Measurements from ENCODE around the gene AMER1. TPM values are rescaled to one million over a fixed set of nuclear protein-coding genes. Genes with fewer than 3 reads are reported as not detected.
A peak's percentile ranks its signal among the peaks of the same experiment; 100 is the strongest.
"Not testable (repeated sequence)": the region's sequence is repeated elsewhere in the genome, so short reads cannot be mapped to it uniquely, and the experiment has no call there.

AMER1 gene
- total RNA-seq, result 1 to 10 TPM; 1.6 to 8.2 (median 5.3) TPM

GRCh38 chrX:64205441-64205734 is at the start of gene AMER1:
TSS of gene AMER1 (minus strand) at chrX:64205708. CDS start at chrX:64193286, 12,422 bp downstream.
- in situ Hi-C loops (cut with MboI; ENCODE audit: low pct_ligation_motif_present in 1 of 4, low pct_unique_long_range_greater_than_20kb in 1 of 4, low sequenced_read_pairs in 3 of 4) (no loop called here), intact Hi-C loops (cut with DNase I; ENCODE audit: low total_unique reads) (no loop called here)
- no peaks in the 10 kb centered on the region for H3K36me3 ChIP-seq
- H3K27me3 ChIP-seq, result no peaks in the 10 kb centered on the region
- TF ChIP-seq EP300 (IDR thresholded peaks at IDR 0.05; ENCODE audit: low read depth) (no peak), CTCF (IDR thresholded peaks at IDR 0.05) (no peak), POLR2A (IDR thresholded peaks at IDR 0.05) (no peak), POLR2AphosphoS5 (IDR thresholded peaks at IDR 0.05) (no peak)
- H3K4me1 ChIP-seq, result peaks cover 4 to 26% (median 16%) of the 10 kb centered on the region in 4 donors
- H3K4me3 ChIP-seq, result peak within 1 kb of the TSS; percentile 41 to 78 (median 60)
- H3K9me3 ChIP-seq, result no peaks in the 10 kb centered on the region
- WGBS, 2 donors (ENCODE audit: low coverage in 1 of 2), result 37% methylated on average over 2 of the region's 29 CpGs; no CpG with 5 or more reads in 1 of the 2 donors
- H3K27ac ChIP-seq, result peak within 1 kb of the TSS; percentile 87 to 96 (median 95)
- peak; percentile 58 for DNase-seq

GRCh38 chrX:64230123-64230970 is 24.8 kb upstream of the AMER1 start, which contains the start of gene ASB12:
TSS of gene ASB12 (minus strand) at chrX:64230607. CDS start at chrX:64225650, 4,957 bp downstream.
- H3K27ac ChIP-seq, result no peak within 1 kb of the TSS
- in situ Hi-C loops (cut with MboI; ENCODE audit: low pct_ligation_motif_present in 1 of 4, low pct_unique_long_range_greater_than_20kb in 1 of 4, low sequenced_read_pairs in 3 of 4), result no loop called here
- DNase-seq, result no peak
- no peak within 1 kb of the TSS for H3K4me3 ChIP-seq
- no peaks in the 10 kb centered on the region for H3K9me3 ChIP-seq
- intact Hi-C loops (cut with DNase I; ENCODE audit: low total_unique reads), result no loop called here
- no peaks in the 10 kb centered on the region for H3K4me1 ChIP-seq
- WGBS, 2 donors (ENCODE audit: low coverage in 1 of 2), result 66 to 67% methylated on average over 1 to 17 of the region's 17 CpGs
- TF ChIP-seq POLR2AphosphoS5 (IDR thresholded peaks at IDR 0.05) (no peak), POLR2A (IDR thresholded peaks at IDR 0.05) (no peak), CTCF (IDR thresholded peaks at IDR 0.05) (no peak), EP300 (IDR thresholded peaks at IDR 0.05; ENCODE audit: low read depth) (no peak)
- no peaks in the 10 kb centered on the region for H3K36me3 ChIP-seq
- no peaks in the 10 kb centered on the region for H3K27me3 ChIP-seq

- WGBS, 2 donors (ENCODE audit: low coverage in 1 of 2), result 28 to 33% methylated on average over 1 to 3 of the region's 3 CpGs
- no peaks in the 10 kb centered on the region for H3K4me1 ChIP-seq
- H3K36me3 ChIP-seq, result no peaks in the 10 kb centered on the region
- intact Hi-C loops (cut with DNase I; ENCODE audit: low total_unique reads) (no loop called here), in situ Hi-C loops (cut with MboI; ENCODE audit: low pct_ligation_motif_present in 1 of 4, low pct_unique_long_range_greater_than_20kb in 1 of 4, low sequenced_read_pairs in 3 of 4) (no loop called here)
- H3K4me3 ChIP-seq, result no peak overlapping the region
- H3K9me3 ChIP-seq, result no peaks in the 10 kb centered on the region
- peak; percentile 31 for DNase-seq
- H3K27me3 ChIP-seq, result no peaks in the 10 kb centered on the region
- TF ChIP-seq POLR2AphosphoS5 (IDR thresholded peaks at IDR 0.05), result no peak
- TF ChIP-seq CTCF (IDR thresholded peaks at IDR 0.05), result peak in 2 of 5 experiments; percentile 8 to 17
- no peak overlapping the region for H3K27ac ChIP-seq
Observed at GRCh38 chrX:64229154-64229553, 23.6 kb upstream of the AMER1 start.

GRCh38 chrX:64218023-64218422 is 12.5 kb upstream of the AMER1 start:
- no peak overlapping the region for H3K4me3 ChIP-seq
- H3K36me3 ChIP-seq, result no peaks in the 10 kb centered on the region
- no peaks in the 10 kb centered on the region for H3K27me3 ChIP-seq
- TF ChIP-seq CTCF (IDR thresholded peaks at IDR 0.05) (no peak), POLR2A (IDR thresholded peaks at IDR 0.05) (no peak), POLR2AphosphoS5 (IDR thresholded peaks at IDR 0.05) (no peak), EP300 (IDR thresholded peaks at IDR 0.05; ENCODE audit: low read depth) (no peak)
- no peaks in the 10 kb centered on the region for H3K4me1 ChIP-seq
- no peak for DNase-seq
- WGBS, 2 donors (ENCODE audit: low coverage in 1 of 2), result 88% methylated on average over 4 of the region's 4 CpGs; no CpG with 5 or more reads in 1 of the 2 donors
- intact Hi-C loops (cut with DNase I; ENCODE audit: low total_unique reads) (no loop called here), in situ Hi-C loops (cut with MboI; ENCODE audit: low pct_ligation_motif_present in 1 of 4, low pct_unique_long_range_greater_than_20kb in 1 of 4, low sequenced_read_pairs in 3 of 4) (no loop called here)
- no peak overlapping the region for H3K27ac ChIP-seq
- no peaks in the 10 kb centered on the region for H3K9me3 ChIP-seq

- H3K36me3 ChIP-seq; intact Hi-C loops (cut with DNase I; ENCODE audit: low total_unique reads); H3K4me3 ChIP-seq; DNase-seq; H3K9me3 ChIP-seq; H3K27ac ChIP-seq; H3K4me1 ChIP-seq; in situ Hi-C loops (cut with MboI; ENCODE audit: low pct_ligation_motif_present in 1 of 4, low pct_unique_long_range_greater_than_20kb in 1 of 4, low sequenced_read_pairs in 3 of 4); H3K27me3 ChIP-seq: not testable (repeated sequence)
Observed at GRCh38 chrX:64213989-64214388, 8.5 kb upstream of the AMER1 start.
